ENCODE measurements around the gene PES1. TPM values are rescaled to one million over a fixed set of nuclear protein-coding genes. Genes with fewer than 3 reads are reported as not detected.

Gene PES1
- total RNA-seq, 1 donor from 2014 or later: 73.5 TPM

GRCh38 chr22:30614268-30614667 is 22.6 kb upstream of the PES1 start:
- no peak for TF ChIP-seq CTCF (IDR thresholded peaks at IDR 0.05)
- Mint-ChIP-seq H3K4me3 (ENCODE audit: unreplicated experiment) (no peak overlapping the region), H3K27me3 (ENCODE audit: unreplicated experiment) (no peaks in the 10 kb centered on the region), H3K9me3 (ENCODE audit: unreplicated experiment) (no peaks in the 10 kb centered on the region), H3K4me1 (ENCODE audit: unreplicated experiment) (peaks cover 11% of the 10 kb centered on the region), H3K27ac (ENCODE audit: unreplicated experiment) (no peak overlapping the region), H3K36me3 (ENCODE audit: unreplicated experiment) (peaks cover 32% of the 10 kb centered on the region)
- DNase-seq (ENCODE audit: extremely low spot score, unreplicated experiment): no peak

- no peak for TF ChIP-seq CTCF (IDR thresholded peaks at IDR 0.05)
- Mint-ChIP-seq H3K27ac (ENCODE audit: unreplicated experiment) (no peak overlapping the region), H3K36me3 (ENCODE audit: unreplicated experiment) (peaks cover 32% of the 10 kb centered on the region), H3K4me3 (ENCODE audit: unreplicated experiment) (no peak overlapping the region), H3K4me1 (ENCODE audit: unreplicated experiment) (peaks cover 25% of the 10 kb centered on the region), H3K9me3 (ENCODE audit: unreplicated experiment) (no peaks in the 10 kb centered on the region), H3K27me3 (ENCODE audit: unreplicated experiment) (no peaks in the 10 kb centered on the region)
- DNase-seq (ENCODE audit: extremely low spot score, unreplicated experiment): no peak
These were observed 21.1 kb upstream of the PES1 start for GRCh38 chr22:30612789-30613188.

- Mint-ChIP-seq H3K9me3 (ENCODE audit: unreplicated experiment) (no peaks in the 10 kb centered on the region), H3K4me3 (ENCODE audit: unreplicated experiment) (no peak overlapping the region), H3K36me3 (ENCODE audit: unreplicated experiment) (peaks cover 20% of the 10 kb centered on the region), H3K27me3 (ENCODE audit: unreplicated experiment) (no peaks in the 10 kb centered on the region), H3K27ac (ENCODE audit: unreplicated experiment) (no peak overlapping the region), H3K4me1 (ENCODE audit: unreplicated experiment) (peaks cover 40% of the 10 kb centered on the region)
- TF ChIP-seq CTCF (IDR thresholded peaks at IDR 0.05): no peak
- DNase-seq (ENCODE audit: extremely low spot score, unreplicated experiment): no peak
These were observed 19.5 kb upstream of the PES1 start for GRCh38 chr22:30611197-30611596.

- Mint-ChIP-seq H3K27ac (ENCODE audit: unreplicated experiment) (no peak overlapping the region), H3K4me1 (ENCODE audit: unreplicated experiment) (peaks cover 48% of the 10 kb centered on the region), H3K4me3 (ENCODE audit: unreplicated experiment) (no peak overlapping the region), H3K36me3 (ENCODE audit: unreplicated experiment) (peaks cover 18% of the 10 kb centered on the region), H3K9me3 (ENCODE audit: unreplicated experiment) (no peaks in the 10 kb centered on the region), H3K27me3 (ENCODE audit: unreplicated experiment) (no peaks in the 10 kb centered on the region)
- DNase-seq (ENCODE audit: extremely low spot score, unreplicated experiment): no peak
- no peak for TF ChIP-seq CTCF (IDR thresholded peaks at IDR 0.05)
These were observed 18.6 kb upstream of the PES1 start for GRCh38 chr22:30610299-30610698.

- H3K4me1 Mint-ChIP-seq (ENCODE audit: unreplicated experiment): peaks cover 48% of the 10 kb centered on the region
- TF ChIP-seq CTCF (IDR thresholded peaks at IDR 0.05): no peak
- H3K27ac Mint-ChIP-seq (ENCODE audit: unreplicated experiment): peak overlapping the region; percentile 94
- H3K27me3 Mint-ChIP-seq (ENCODE audit: unreplicated experiment): no peaks in the 10 kb centered on the region
- H3K9me3 Mint-ChIP-seq (ENCODE audit: unreplicated experiment): no peaks in the 10 kb centered on the region
- peaks cover 15% of the 10 kb centered on the region for H3K36me3 Mint-ChIP-seq (ENCODE audit: unreplicated experiment)
- DNase-seq (ENCODE audit: extremely low spot score, unreplicated experiment): no peak
- peak overlapping the region; percentile 59 for H3K4me3 Mint-ChIP-seq (ENCODE audit: unreplicated experiment)
These were observed 17.8 kb upstream of the PES1 start for GRCh38 chr22:30609260-30610185.

All from osteocyte (in vitro differentiated cells).